Jurkat, Clone E6-1 (cell line): ENCODE data around the gene UNKL.
"Not testable (repeated sequence)": the region's sequence is repeated elsewhere in the genome, so short reads cannot be mapped to it uniquely, and the experiment has no call there.

Experiments used
- DNase-seq: peaks from one replicate; pipeline ENCODE4 v3.0.0-alpha.2; 2011; ENCODE audit warnings: low read depth, low spot score
- H3K4me3 ChIP-seq: 2 replicates; pipeline ENCODE4 v1.5.1; 2011; ENCODE audit warnings: mild to moderate bottlenecking, low read length, control low read depth, moderate library complexity

Gene UNKL

DNA sequence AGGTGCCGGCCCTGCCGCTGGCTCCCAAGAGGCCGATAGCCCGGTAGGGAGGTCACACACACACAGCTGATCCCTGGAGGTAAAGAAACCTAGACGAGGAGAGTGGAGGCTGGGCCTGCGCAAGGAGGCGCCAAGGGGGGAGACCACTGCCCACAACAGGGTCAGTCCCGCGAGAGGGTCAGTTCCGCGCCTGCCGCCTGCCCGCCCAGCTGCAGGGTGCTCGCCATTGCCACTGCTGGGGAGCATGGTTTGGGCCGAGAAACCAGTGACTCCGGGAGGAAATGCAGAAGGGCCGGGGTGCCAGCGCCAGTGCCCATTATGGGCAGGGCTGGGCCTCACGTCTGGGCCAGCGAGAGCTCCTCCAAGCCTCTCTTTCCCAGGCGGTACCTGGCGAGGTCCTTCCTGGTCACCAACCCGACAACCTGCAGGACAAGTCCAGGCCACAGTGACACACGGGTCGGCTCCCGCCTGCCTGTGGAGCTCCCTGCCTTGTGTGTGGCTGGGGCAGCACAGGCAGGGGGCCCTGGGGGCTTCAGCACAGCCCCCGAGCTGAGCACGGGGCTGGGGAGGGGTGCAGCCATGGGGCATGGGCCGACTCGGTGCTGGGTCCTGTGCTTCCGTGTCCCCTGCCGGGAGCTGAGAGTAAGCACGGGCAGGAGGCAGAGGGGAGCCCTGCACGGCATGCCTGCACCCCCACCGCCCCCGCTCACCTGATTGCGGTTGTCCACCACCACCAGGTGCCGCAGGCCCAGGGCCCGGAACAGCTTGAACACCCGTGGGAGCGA is 32.0 kb upstream of the UNKL start:
- DNase-seq = no peak

DNA sequence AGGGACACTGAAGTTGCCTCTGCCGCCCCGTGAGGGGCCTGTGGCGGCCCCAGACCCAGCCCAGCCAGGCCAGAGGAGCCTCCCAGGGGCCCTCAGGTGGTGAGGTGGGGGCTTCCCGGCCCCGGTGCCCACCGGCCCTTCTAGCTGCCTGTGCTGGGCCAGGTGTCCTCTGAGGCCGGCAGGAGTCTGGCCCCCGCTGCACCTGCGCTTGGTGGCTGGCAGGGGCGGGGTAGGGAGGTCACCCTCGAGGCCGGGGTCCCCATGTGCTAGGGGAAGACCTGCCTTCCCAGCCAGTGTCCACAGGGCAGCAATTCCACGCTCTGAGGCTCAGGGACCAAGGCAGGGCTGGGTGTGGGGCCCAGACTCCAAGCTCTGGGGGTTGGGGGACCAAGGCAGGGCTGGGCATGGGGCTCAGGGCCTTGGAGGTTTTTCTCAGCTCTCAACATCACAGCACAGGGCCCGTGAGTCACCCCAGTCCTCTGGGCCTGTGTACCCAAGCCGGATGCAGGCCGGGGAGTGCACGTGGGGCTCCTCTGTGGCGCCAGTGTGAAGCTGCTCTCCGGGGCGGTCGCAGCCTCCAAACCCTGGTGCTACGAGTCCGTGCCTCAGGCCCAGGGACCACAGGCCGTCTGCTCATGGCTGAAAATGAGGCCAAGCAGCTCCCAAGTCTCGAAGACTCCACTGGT is 31.2 kb upstream of the UNKL start:
- no peak for DNase-seq
- no peak overlapping the region for H3K4me3 ChIP-seq

More for the DNA sequence above, 32.0 kb upstream of the UNKL start:
- no peak overlapping the region for H3K4me3 ChIP-seq

GRCh38 chr16:1444730-1445517 is 30.4 kb upstream of the UNKL start:
- H3K4me3 ChIP-seq = no peak overlapping the region
- DNase-seq = no peak

- no peak for DNase-seq
- no peak within 1 kb of the TSS for H3K4me3 ChIP-seq
Measured at GRCh38 chr16:1443980-1444729, 29.7 kb upstream of the UNKL start, which contains the start of gene CCDC154. Gene CCDC154 (minus strand): TSS chr16:1444556. CDS start chr16:1444322, 234 bp downstream.

GRCh38 chr16:1443403-1443973 is 29.0 kb upstream of the UNKL start:
- DNase-seq = no peak
- H3K4me3 ChIP-seq = no peak overlapping the region

DNA sequence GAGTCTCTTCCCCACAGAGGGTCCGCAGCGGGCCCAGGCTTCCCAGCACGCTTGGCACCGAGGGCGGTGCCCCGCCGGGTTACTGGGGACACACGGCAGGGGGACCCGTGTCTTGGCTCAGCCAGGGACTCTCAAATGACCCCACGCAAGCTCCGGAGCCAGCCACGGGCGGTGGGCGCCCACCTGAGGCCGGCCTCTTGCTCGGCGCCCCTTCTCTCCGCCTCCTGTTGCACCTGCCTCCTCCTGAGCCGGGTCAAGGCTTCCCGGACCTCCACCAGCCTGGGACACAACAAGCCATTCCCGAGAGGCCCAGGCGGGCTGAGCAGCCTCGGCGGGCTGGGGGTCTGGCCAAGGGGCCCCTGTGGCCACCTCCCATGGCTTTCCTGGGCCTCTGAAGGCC is 28.2 kb upstream of the UNKL start:
- no peak for DNase-seq
- no peak overlapping the region for H3K4me3 ChIP-seq

DNA sequence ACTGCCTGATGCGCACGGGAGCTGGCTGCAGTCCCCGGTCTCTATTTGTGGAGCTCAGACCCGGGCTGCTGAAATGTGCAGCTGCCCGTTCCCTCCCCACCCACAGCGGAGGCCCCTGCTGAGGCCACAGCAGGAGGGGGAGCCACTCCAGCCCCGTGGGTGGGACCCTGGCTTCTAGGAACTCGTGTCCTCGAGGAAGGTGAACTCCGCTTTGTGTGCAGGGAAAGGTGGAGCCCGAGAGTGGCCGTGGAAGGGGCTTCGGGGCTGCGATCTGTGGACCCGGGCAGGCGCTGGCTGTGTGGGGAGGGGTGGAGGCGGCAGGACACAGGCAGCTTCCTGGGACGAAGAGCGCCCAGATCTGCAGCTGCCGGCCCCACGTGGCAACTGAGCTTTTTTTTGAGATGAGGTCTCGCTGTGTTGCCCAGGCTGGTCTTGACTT is 26.9 kb upstream of the UNKL start:
- H3K4me3 ChIP-seq = no peak overlapping the region
- no peak for DNase-seq

DNA sequence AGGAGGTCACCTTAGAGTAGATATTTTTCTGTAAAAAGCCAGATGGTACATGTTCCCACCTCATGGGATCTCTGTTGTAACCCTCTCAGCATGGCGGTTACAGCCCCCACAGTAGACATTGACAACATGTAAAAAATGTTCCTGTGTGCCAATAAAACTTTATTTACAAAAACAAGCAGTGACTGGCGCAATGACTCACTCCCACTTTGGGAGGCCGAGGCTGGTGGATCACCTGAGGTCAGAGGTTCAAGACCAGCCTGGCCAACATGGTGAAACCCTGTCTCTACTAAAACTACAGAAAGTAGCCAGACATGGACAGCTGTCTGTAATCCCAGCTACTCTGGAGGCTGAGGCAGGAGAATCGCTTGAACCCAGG is 25.2 kb upstream of the UNKL start:
- H3K4me3 ChIP-seq, DNase-seq: not testable (repeated sequence)

DNA sequence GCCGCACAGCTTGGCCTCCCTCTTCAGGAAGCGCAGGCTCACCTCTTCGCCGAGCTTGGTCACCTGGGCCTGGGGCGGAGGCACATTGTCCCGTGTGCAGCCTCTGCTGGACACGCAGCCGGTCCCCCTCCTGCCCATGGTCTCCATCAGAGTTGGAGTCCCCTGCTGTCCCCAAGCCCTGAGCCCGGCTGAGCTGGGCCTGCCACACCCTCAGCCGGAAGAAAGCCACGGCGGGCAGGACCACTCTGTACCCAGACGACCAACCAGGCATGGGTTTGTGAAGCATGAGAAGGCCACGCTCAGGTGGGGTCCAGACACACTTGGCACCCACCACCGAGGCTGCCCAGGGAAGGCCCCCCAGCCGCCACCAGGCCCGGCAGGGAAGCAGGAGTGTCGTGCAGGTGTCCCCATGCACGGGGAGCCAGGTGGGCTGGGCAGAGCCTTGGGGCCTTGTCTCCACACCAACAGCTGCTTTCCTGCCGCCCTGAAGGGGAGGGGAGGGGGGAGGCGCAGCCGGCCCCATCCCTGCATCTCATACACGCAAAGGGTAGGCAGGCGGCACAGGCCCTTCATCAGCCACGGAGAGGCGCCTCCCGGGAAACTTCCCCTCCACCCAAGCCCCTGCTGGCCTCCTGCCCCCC is 24.7 kb upstream of the UNKL start:
- no peak for DNase-seq

DNA sequence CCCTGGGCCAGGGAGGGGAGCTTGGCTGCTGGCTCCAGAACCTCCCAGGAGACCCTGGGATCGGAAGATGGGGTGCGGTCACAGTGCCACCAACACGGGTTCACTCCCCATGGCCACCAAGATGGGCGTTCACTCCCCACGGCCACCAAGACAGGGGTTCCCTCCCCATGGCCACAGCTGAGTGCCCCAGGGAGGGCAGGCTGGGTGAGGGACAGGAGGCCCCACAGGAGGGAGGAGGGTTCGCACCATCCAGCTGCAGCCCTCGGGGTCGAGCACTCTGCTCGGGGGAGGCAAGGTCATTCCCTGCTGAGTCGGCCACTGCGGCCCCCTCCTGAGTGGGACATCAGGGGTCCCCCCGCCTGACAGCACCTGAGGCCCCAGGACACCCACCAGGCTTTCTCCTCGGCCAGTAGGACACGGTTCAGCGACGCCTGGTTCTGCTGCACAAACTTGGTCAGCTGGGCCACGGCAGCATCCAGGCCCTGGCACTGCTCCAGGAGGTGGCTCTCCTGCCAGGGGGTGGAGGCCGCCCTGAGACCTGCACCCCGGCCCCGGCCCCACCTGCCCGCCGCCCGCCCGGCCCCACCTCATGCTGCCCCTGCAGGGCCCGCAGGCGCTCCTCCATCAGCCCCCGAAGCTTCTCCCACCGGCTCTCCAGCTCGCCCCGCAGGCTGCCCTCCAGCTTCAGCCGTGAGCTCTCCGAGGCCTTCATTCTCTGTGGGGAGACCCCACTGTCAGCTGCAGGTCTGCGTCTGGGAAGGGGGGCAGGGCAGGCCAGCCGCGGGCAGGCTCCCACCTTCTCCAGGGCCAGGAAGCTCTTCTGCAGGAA is 23.9 kb upstream of the UNKL start:
- DNase-seq = no peak
- no peak overlapping the region for H3K4me3 ChIP-seq

More for the DNA sequence above, 24.7 kb upstream of the UNKL start:
- H3K4me3 ChIP-seq = no peak overlapping the region

- DNase-seq = no peak
- H3K4me3 ChIP-seq = no peak overlapping the region
Measured at GRCh38 chr16:1437606-1438005, 23.1 kb upstream of the UNKL start.

GRCh38 chr16:1436731-1437355 is 22.3 kb upstream of the UNKL start:
- no peak overlapping the region for H3K4me3 ChIP-seq
- no peak for DNase-seq

GRCh38 chr16:1435921-1436697 is 21.6 kb upstream of the UNKL start:
- H3K4me3 ChIP-seq = no peak overlapping the region
- DNase-seq = no peak

DNA sequence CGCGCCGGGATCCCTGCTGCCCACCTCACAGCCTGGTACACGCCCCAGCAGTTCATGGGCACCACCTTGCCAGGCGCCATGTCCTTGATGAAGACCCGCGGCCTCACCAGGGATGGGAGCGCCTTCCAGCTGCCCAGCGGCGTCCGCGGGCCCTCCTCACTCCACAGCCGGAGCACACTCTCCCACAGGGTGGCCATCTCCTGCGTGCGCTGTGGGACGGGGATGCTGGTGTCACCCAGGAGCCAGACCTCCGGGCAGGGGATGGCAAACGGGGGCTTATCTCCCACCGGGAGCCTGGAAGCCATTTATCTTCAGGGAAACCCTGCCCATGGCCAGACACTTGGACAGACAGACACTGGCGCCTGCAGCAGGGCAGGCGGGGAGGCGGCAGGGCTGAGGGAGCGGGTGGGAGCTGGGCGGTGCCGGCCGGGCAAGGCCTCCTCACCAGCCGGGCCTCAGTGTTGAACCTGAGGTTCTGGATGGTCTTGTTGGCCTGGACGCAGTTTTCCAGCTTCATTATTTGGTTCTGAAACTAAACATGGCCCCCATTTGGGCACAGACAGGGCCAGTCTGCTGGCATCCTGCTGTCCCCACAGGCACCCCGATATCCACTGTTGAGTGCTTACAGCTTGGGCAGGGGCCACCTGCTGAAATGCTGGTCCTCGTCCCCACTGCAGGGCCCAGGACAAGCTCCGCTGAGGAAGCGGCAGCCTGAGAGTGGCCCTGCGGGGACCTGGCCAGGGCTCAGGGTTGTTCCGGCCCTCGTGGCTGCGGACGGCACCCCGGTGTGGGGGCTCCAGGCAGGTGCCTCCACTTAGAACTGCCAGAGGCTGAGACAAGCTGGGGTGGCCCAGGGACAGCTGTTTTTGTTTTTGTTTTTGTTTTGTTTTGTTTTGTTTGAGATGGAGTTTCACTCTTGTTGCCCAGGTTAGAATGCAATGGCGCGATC is 20.4 kb upstream of the UNKL start:
- DNase-seq = no peak
- no peak overlapping the region for H3K4me3 ChIP-seq

- H3K4me3 ChIP-seq = no peak overlapping the region
- no peak for DNase-seq
Measured at GRCh38 chr16:1433756-1434155, 19.3 kb upstream of the UNKL start.

DNA sequence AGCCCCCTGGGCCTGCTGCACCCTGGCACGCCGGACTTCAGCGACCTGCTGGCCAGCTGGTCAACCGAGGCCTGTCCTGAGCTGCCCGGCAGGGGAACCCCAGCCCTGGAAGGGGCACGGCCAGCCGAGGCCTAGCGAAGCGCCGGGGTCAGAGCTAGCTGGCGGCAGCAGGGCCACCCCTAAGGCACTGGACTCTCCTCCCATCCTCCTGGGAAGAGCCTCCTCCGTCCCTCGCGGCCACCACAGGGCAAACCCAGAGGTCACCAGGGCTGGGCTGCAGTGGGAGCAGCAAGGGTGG is 18.7 kb upstream of the UNKL start:
- no peak overlapping the region for H3K4me3 ChIP-seq
- DNase-seq = no peak
